Stimulated activated CD4-positive, alpha-beta T cell treated with anti-CD3 and anti-CD28 coated beads, TNF-alpha, amount 100 ng/mL, for 4 hours (primary cell): ENCODE results near the gene CCN6.
"Not testable (repeated sequence)": the region's sequence is repeated elsewhere in the genome, so short reads cannot be mapped to it uniquely, and the experiment has no call there.

ENCODE experiments used
- DNase-seq, 3 experiments: peaks; one replicate each; pipeline ENCODE4 v3.0.0-alpha.2; 2020; ENCODE audit warnings: low read depth in 3 of 3

The CCN6 gene

GRCh38 chr6:112029045-112029822 lies 24.7 kb upstream of the CCN6 start:
- DNase-seq: peak; percentile 41 to 52 (median 49)

GRCh38 chr6:112030206-112030960 lies 23.5 kb upstream of the CCN6 start:
- no peak for DNase-seq

- no peak for DNase-seq
Observed at GRCh38 chr6:112030961-112031660, 22.8 kb upstream of the CCN6 start.

GRCh38 chr6:112031960-112032359 lies 21.9 kb upstream of the CCN6 start:
- DNase-seq: no peak

- DNase-seq: no peak
Observed at GRCh38 chr6:112032728-112033127, 21.2 kb upstream of the CCN6 start.

- no peak for DNase-seq
Observed at GRCh38 chr6:112033791-112034615, 19.9 kb upstream of the CCN6 start.

- DNase-seq: no peak
Observed at GRCh38 chr6:112034616-112034995, 19.3 kb upstream of the CCN6 start.

- no peak for DNase-seq
Observed at GRCh38 chr6:112036088-112036637, 17.7 kb upstream of the CCN6 start.

GRCh38 chr6:112037783-112038216 lies 16.1 kb upstream of the CCN6 start:
- no peak for DNase-seq

- DNase-seq: no peak
Observed at GRCh38 chr6:112038268-112038667, 15.6 kb upstream of the CCN6 start.

- DNase-seq: no peak
Observed at GRCh38 chr6:112038756-112039430, 15.0 kb upstream of the CCN6 start.

- DNase-seq: no peak
Observed at GRCh38 chr6:112039431-112039770, 14.5 kb upstream of the CCN6 start.

- DNase-seq: no peak
Observed at GRCh38 chr6:112040956-112041355, 12.9 kb upstream of the CCN6 start.

GRCh38 chr6:112041535-112041934 lies 12.4 kb upstream of the CCN6 start:
- no peak for DNase-seq

- DNase-seq: peak; percentile 74 to 82 (median 81)
Observed at GRCh38 chr6:112043032-112044007, 10.6 kb upstream of the CCN6 start.

GRCh38 chr6:112044196-112044595 lies 9.7 kb upstream of the CCN6 start:
- DNase-seq: no peak

GRCh38 chr6:112044856-112045255 lies 9.0 kb upstream of the CCN6 start:
- DNase-seq: no peak

- DNase-seq: not testable (repeated sequence)
Observed at GRCh38 chr6:112047523-112047922, 6.4 kb upstream of the CCN6 start.

GRCh38 chr6:112049026-112049799 lies 4.7 kb upstream of the CCN6 start:
- no peak for DNase-seq
